Left lung (tissue), 10 donors: ENCODE results near the gene MBP. TPM values are rescaled to one million over a fixed set of nuclear protein-coding genes. Genes with fewer than 3 reads are reported as not detected.

Experiments
- ATAC-seq: fragments of 200-7000 bp; cut with Tn5 transposase; one replicate; pipeline ENCODE4 v1.9.1; 2020; ENCODE audit warnings: moderate library complexity
- DNase-seq, 4 donors: peaks; one replicate each; pipeline ENCODE4 v3.0.0-alpha.2; 2013 to 2020
- H3K27ac ChIP-seq, 2 donors: fragments of 200-600 bp; sonication (generic) in 1 of 2; one replicate each; pipeline versions ENCODE4 v1.5.0 to v1.8.0; 2020 to 2021
- H3K27me3 ChIP-seq, 2 donors: fragments of 200-600 bp; sonication (generic) in 1 of 2; one replicate each; pipeline versions ENCODE4 v1.5.0 to v1.8.0; 2020 to 2021
- H3K36me3 ChIP-seq, 2 donors: fragments of 200-600 bp; sonication (generic) in 1 of 2; one replicate each; pipeline versions ENCODE4 v1.5.0 to v1.8.0; 2020 to 2021
- H3K4me1 ChIP-seq, 2 donors: fragments of 200-600 bp; one replicate each; pipeline ENCODE4 v1.8.0; 2021
- H3K4me3 ChIP-seq, 2 donors: fragments of 200-600 bp; sonication (generic) in 1 of 2; one replicate each; pipeline versions ENCODE4 v1.5.0 to v1.8.0; 2020 to 2021; ENCODE audit warnings: mild to moderate bottlenecking in 1 of 2
- H3K9me3 ChIP-seq, 2 donors: fragments of 200-600 bp; sonication (generic) in 1 of 2; one replicate each; pipeline versions ENCODE4 v1.5.0 to v1.8.0; 2020 to 2021
- intact Hi-C, 2 donors: fragments of 100-400 bp; cut with DNase I; formaldehyde crosslinking; loops; one replicate each; pipeline versions ENCODE4 v1.11.2 to v1.14.2; 2022
- polyA plus RNA-seq, 6 donors: library from polyadenylated mRNA; unstranded; fragments of 120-200 nt; gene quantifications; one replicate each; pipeline ENCODE4 v1.2.1, GENCODE V29; 2013; ENCODE audit not compliant: insufficient read length in 6 of 6
- total RNA-seq, 2 donors: library from RNA; stranded (reverse); fragmentation: NEBNext Ultra II Directional; extraction: Animal tissue kit (Norgen Biotek cat#: 25700); gene quantifications; one replicate each; pipeline ENCODE4 v1.2.1, GENCODE V29; 2021
- TF ChIP-seq, protein P1 (sequence below), 2 donors: fragments of 200-600 bp; sonication (generic) in 1 of 2; IDR thresholded peaks; one replicate each; pipeline versions ENCODE4 v1.5.0 to v1.8.0; 2021; ENCODE audit warnings: antibody characterized with exemption in 2 of 2
- donor health status: DM: no; HTN: yes; CAD: no.
- donor health status: DM: no; HTN: no; CAD: no.

MBP gene
- total and polyA plus RNA-seq, 8 donors, result 8.8 to 56.7 (median 10.8) TPM

DNA sequence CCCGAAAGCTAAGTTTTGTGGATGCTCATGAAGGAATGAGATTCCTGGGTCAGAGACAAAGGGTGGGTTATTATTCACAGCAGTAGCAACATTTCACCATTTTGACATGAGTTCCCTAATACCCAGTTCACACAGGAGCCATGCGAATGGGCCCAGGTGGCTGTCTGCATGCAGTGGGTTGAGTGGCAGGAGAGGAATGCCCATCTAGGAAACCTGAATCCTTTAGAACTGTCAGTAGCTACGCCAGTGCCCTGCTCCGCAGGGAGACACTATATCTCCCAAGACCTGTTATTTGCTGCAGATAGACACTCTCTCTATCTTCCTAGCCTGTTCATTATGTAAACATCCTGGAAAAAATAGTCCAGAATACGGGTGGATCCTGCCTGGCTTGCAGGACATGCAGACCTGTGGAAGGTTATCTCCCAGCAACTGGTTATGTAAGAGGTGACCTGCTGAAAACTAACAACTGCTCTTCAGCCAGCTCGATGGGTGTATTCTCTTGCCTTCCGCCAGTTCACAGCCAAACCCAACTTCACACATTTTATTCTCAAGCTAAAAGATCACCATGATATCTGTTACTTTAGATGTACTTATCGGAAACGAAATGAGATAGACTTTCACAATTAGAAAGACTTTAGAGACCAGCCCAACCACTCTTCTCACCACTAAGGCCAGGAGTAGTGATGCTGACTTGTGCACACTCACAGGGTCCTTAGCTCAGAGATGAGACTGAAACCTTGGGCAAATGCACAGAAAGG is 59.1 kb downstream of the MBP start:
- Histone ChIP-seq H3K9me3 (no peaks in the 10 kb centered on the region), H3K27me3 (no peaks in the 10 kb centered on the region), H3K27ac (peak overlapping the region in 1 of 2 donors; percentile 23), H3K36me3 (peaks cover 0 to 3% of the 10 kb centered on the region in 2 donors), H3K4me3 (no peak overlapping the region), H3K4me1 (peaks cover 4 to 81% of the 10 kb centered on the region in 2 donors)
- no peak for DNase-seq
- intact Hi-C loops, result no loop called here
- ATAC-seq, result no peak
- TF ChIP-seq, protein P1, sequence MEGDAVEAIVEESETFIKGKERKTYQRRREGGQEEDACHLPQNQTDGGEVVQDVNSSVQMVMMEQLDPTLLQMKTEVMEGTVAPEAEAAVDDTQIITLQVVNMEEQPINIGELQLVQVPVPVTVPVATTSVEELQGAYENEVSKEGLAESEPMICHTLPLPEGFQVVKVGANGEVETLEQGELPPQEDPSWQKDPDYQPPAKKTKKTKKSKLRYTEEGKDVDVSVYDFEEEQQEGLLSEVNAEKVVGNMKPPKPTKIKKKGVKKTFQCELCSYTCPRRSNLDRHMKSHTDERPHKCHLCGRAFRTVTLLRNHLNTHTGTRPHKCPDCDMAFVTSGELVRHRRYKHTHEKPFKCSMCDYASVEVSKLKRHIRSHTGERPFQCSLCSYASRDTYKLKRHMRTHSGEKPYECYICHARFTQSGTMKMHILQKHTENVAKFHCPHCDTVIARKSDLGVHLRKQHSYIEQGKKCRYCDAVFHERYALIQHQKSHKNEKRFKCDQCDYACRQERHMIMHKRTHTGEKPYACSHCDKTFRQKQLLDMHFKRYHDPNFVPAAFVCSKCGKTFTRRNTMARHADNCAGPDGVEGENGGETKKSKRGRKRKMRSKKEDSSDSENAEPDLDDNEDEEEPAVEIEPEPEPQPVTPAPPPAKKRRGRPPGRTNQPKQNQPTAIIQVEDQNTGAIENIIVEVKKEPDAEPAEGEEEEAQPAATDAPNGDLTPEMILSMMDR (IDR thresholded peaks at IDR 0.05), result no peak

DNA sequence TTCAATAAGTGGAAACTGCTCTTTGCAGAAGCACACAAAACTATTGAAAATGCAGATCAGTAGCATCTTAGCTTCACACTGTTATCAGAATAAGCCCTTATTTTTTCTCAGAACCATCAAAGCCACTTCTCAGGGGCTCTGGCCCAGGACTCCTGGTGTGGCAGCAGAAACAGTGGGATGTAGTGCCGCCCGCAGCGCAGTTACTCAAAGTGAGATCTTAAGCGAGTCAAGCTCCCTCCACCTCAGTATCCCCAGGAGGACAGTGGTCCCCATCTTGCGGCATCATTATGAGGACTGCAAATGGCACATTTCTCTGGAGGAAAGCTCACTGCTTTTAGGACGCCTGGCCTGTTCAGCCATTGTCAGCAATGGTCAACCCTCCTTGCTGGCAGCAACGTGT is 60.0 kb downstream of the MBP start:
- Histone ChIP-seq H3K36me3 (peaks cover 0 to 3% of the 10 kb centered on the region in 2 donors), H3K27ac (peak overlapping the region; percentile 21 to 70), H3K9me3 (no peaks in the 10 kb centered on the region), H3K4me3 (no peak overlapping the region), H3K27me3 (no peaks in the 10 kb centered on the region), H3K4me1 (peaks cover 6 to 81% of the 10 kb centered on the region in 2 donors)
- intact Hi-C loops, result no loop called here
- TF ChIP-seq, protein P1 (IDR thresholded peaks at IDR 0.05), result no peak
- DNase-seq, result no peak
- ATAC-seq, result no peak

- H3K27ac ChIP-seq, result peak overlapping the region; percentile 21 to 70
- no peaks in the 10 kb centered on the region for H3K9me3 ChIP-seq
- peaks cover 0 to 3% of the 10 kb centered on the region in 2 donors for H3K36me3 ChIP-seq
- DNase-seq (no peak), ATAC-seq (peak; percentile 27)
- TF ChIP-seq, protein P1 (IDR thresholded peaks at IDR 0.05), result no peak
- H3K4me1 ChIP-seq, result peaks cover 14 to 83% of the 10 kb centered on the region in 2 donors
- no peaks in the 10 kb centered on the region for H3K27me3 ChIP-seq
- intact Hi-C loops, result no loop called here
- H3K4me3 ChIP-seq, result no peak overlapping the region
These were observed 60.8 kb downstream of the MBP start for GRCh38 chr18:77071711-77072292.

DNA sequence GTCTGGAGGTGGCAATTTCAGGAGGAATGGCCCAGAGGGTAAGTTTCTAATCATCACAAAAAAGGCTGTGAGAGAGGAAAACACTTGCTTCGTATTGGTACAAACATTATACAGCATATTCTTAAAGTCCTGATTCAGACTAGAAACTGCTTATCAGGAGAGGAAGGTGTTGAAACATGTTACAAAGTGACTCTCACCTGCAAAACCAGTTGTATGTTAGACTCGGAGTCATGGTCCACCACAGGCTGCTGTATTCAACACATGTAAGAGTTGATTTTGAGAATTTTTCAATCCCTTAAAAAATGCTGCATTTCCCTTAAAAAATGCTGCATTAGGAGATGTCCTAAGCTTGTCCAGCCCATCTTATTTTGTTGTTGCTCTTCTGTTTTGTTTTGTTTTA is 61.5 kb downstream of the MBP start:
- peaks cover 17 to 91% of the 10 kb centered on the region in 2 donors for H3K4me1 ChIP-seq
- H3K4me3 ChIP-seq, result no peak overlapping the region
- DNase-seq, result no peak
- peak overlapping the region; percentile 21 to 70 for H3K27ac ChIP-seq
- TF ChIP-seq, protein P1 (IDR thresholded peaks at IDR 0.05), result no peak
- no peaks in the 10 kb centered on the region for H3K9me3 ChIP-seq
- ATAC-seq, result no peak
- intact Hi-C loops, result no loop called here
- no peaks in the 10 kb centered on the region for H3K27me3 ChIP-seq
- H3K36me3 ChIP-seq, result peaks cover 0 to 5% of the 10 kb centered on the region in 2 donors

GRCh38 chr18:77070627-77071026 is 62.0 kb downstream of the MBP start:
- Histone ChIP-seq H3K4me1 (peaks cover 22 to 95% of the 10 kb centered on the region in 2 donors), H3K36me3 (peaks cover 0 to 7% of the 10 kb centered on the region in 2 donors), H3K4me3 (no peak overlapping the region), H3K27me3 (no peaks in the 10 kb centered on the region), H3K9me3 (no peaks in the 10 kb centered on the region), H3K27ac (peak overlapping the region in 1 of 2 donors; percentile 70)
- intact Hi-C loops, result no loop called here
- DNase-seq, result no peak
- TF ChIP-seq, protein P1 (IDR thresholded peaks at IDR 0.05), result no peak
- ATAC-seq, result no peak
